Hepatocyte (in vitro differentiated cells): ENCODE results near the gene TBC1D8.

ENCODE experiments used
- EZH2 ChIP-seq: fragments of 200-600 bp; sonication (generic); IDR thresholded peaks from 2 replicates; pipeline ENCODE4 v1.6.1; 2016; ENCODE audit warnings: antibody characterized with exemption, mild to moderate bottlenecking, borderline replicate concordance
- EZH2phosphoT487 ChIP-seq: fragments of 200-600 bp; sonication (generic); IDR thresholded peaks from one replicate; pipeline ENCODE4 v1.6.1; 2018; ENCODE audit warnings: antibody characterized with exemption, mild to moderate bottlenecking, low read depth, moderate library complexity; ENCODE audit not compliant: unreplicated experiment, severe bottlenecking
- TF ChIP-seq, protein P1 (sequence below): fragments of 200-600 bp; sonication (generic); IDR thresholded peaks from 2 replicates; pipeline ENCODE4 v1.5.1; 2016; ENCODE audit warnings: antibody characterized with exemption, mild to moderate bottlenecking; ENCODE audit not compliant: poor library complexity

DNA sequence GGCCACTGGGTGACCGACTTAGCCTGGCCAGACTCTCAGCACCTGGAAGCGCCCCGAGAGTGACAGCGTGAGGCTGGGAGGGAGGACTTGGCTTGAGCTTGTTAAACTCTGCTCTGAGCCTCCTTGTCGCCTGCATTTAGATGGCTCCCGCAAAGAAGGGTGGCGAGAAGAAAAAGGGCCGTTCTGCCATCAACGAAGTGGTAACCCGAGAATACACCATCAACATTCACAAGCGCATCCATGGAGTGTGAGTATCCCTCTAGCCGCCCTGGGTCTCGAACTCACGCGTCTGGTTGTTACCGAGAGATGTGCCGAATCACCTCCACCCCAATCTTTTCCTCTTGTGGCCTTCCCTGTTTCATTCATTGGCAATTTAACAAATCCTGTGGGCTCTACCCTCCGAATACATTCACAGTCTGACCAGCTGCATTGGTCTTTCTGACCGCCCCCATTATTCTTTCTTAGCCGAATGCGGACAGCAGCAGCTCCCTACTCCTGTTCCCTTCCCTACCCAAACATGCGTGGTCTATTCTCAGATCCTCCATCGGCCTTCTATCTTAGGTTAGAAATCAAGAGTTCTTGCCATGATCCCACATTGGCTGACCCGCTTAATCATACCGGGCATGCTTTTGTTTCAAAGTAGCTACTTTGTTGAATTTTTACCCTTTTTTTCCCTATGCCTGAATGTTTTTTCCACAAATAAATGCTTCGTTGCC lies 148.5 kb downstream of the TBC1D8 start:
- TF ChIP-seq, protein P1, sequence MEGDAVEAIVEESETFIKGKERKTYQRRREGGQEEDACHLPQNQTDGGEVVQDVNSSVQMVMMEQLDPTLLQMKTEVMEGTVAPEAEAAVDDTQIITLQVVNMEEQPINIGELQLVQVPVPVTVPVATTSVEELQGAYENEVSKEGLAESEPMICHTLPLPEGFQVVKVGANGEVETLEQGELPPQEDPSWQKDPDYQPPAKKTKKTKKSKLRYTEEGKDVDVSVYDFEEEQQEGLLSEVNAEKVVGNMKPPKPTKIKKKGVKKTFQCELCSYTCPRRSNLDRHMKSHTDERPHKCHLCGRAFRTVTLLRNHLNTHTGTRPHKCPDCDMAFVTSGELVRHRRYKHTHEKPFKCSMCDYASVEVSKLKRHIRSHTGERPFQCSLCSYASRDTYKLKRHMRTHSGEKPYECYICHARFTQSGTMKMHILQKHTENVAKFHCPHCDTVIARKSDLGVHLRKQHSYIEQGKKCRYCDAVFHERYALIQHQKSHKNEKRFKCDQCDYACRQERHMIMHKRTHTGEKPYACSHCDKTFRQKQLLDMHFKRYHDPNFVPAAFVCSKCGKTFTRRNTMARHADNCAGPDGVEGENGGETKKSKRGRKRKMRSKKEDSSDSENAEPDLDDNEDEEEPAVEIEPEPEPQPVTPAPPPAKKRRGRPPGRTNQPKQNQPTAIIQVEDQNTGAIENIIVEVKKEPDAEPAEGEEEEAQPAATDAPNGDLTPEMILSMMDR: no peak
- no peak for TF ChIP-seq EZH2
- TF ChIP-seq EZH2phosphoT487: no peak
